22Rv1 (cell line): ENCODE results near the gene AOAH.

Experiments used
- ZFX ChIP-seq: fragments of 450-650 bp; IDR thresholded peaks from 2 replicates; pipeline ENCODE4 v1.6.1; 2017; ENCODE audit warnings: antibody characterized with exemption, borderline replicate concordance
- TF ChIP-seq, protein P1 (sequence below): fragments of 450-650 bp; IDR thresholded peaks from 2 replicates; pipeline ENCODE4 v1.5.1; 2017; ENCODE audit warnings: mild to moderate bottlenecking

DNA sequence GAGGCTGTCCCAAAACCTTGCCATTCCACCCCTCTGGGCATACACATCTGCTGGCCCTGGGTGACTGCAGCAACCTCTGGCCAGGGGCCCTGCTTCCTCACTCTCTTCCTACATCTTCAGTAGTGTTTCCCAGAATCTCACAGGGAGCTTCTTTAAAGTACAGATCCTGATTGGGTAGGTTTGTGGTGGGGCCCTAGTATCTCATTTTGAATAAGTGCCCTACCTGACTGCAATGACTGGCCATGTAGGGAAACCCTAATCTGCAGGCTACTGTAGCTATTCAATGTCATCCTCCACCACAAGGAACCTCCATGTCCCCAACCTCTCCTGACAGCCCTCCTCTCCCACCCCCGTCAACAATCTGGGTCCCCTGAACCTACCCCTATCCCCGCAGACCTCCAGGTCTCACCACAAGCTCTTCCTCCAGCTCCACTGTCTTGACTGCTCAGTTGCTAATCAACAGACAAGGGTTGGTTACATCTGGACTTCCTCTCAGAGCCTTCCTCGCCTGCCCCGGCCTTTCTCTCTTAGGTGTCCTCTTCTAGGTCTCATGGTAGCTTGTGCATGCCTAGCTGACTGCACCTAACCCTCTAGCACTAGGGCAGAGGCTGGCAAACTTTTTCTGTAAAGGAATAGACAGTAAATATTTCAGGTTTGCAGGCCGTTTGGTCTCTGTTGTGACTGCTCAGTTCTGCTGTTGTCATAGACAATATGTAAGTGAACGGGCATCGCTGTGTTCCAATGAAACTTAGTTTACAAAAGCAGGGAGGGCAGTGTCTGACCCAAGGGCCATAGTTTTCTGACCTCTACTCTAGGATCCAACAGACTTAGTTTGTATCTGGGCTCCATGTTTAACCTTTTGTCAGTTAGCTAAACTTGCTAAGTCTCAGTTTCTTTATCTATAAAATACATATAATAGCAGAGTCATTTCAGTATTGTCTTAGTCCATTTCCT lies 121.1 kb downstream of the AOAH start:
- TF ChIP-seq, protein P1, sequence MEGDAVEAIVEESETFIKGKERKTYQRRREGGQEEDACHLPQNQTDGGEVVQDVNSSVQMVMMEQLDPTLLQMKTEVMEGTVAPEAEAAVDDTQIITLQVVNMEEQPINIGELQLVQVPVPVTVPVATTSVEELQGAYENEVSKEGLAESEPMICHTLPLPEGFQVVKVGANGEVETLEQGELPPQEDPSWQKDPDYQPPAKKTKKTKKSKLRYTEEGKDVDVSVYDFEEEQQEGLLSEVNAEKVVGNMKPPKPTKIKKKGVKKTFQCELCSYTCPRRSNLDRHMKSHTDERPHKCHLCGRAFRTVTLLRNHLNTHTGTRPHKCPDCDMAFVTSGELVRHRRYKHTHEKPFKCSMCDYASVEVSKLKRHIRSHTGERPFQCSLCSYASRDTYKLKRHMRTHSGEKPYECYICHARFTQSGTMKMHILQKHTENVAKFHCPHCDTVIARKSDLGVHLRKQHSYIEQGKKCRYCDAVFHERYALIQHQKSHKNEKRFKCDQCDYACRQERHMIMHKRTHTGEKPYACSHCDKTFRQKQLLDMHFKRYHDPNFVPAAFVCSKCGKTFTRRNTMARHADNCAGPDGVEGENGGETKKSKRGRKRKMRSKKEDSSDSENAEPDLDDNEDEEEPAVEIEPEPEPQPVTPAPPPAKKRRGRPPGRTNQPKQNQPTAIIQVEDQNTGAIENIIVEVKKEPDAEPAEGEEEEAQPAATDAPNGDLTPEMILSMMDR: no peak
- no peak for TF ChIP-seq ZFX
